Muscle of leg (tissue), 11 donors: ENCODE results near the gene BABAM2. TPM values are rescaled to one million over a fixed set of nuclear protein-coding genes. Genes with fewer than 3 reads are reported as not detected.
"Not testable (repeated sequence)": the region's sequence is repeated elsewhere in the genome, so short reads cannot be mapped to it uniquely, and the experiment has no call there.

ENCODE experiments used
- DNase-seq: peaks from one replicate; pipeline ENCODE4 v3.0.0; 2013
- H3K27ac ChIP-seq: one replicate; pipeline ENCODE4 v1.5.1; 2013; ENCODE audit warnings: mild to moderate bottlenecking, low read length, control low read depth
- H3K27me3 ChIP-seq: one replicate; pipeline ENCODE4 v1.6.1; 2013; ENCODE audit warnings: low read length; ENCODE audit not compliant: control insufficient read depth, insufficient read depth
- H3K36me3 ChIP-seq: one replicate; pipeline ENCODE4 v1.6.1; 2013; ENCODE audit warnings: low read length; ENCODE audit not compliant: control insufficient read depth, insufficient read depth
- H3K4me1 ChIP-seq: one replicate; pipeline ENCODE4 v1.6.1; 2013; ENCODE audit warnings: low read length; ENCODE audit not compliant: control insufficient read depth, insufficient read depth
- H3K4me3 ChIP-seq: one replicate; pipeline ENCODE4 v1.5.1; 2013; ENCODE audit warnings: low read length, control low read depth
- H3K9me3 ChIP-seq: replicated peaks from 2 replicates; pipeline ENCODE4 v1.6.1; 2013; ENCODE audit warnings: low read depth, low read length; ENCODE audit not compliant: control insufficient read depth
- WGBS: methylation state at CpG from one replicate; pipeline ENCODE4 v1.1.5; 2013; ENCODE audit warnings: missing lambda C conversion rate; ENCODE audit not compliant: insufficient coverage; 5-methylcytosine and 5-hydroxymethylcytosine counted together
- polyA plus RNA-seq, 8 donors: library from polyadenylated mRNA; unstranded; fragments of 120-200 nt; gene quantifications; one replicate each; pipeline versions ENCODE4 v1.2.1 to v1.2.3, GENCODE V29; 2013; ENCODE audit warnings: inconsistent platforms in 1 of 8, low replicate concordance in 1 of 8; ENCODE audit not compliant: insufficient read length in 8 of 8, insufficient read depth in 1 of 8
- total RNA-seq: library from RNA; stranded (reverse); fragments of 120-200 nt; gene quantifications from one replicate; pipeline ENCODE4 v1.2.4, GENCODE V29; 2013

Gene BABAM2
- total and polyA plus RNA-seq, 9 donors = 16.1 to 23.6 (median 21.4) TPM

GRCh38 chr2:28253543-28253942 is 363.0 kb downstream of the BABAM2 start:
- no peaks in the 10 kb centered on the region for H3K4me1 ChIP-seq
- H3K27ac ChIP-seq = no peak overlapping the region
- H3K4me3 ChIP-seq = no peak overlapping the region
- no peaks in the 10 kb centered on the region for H3K36me3 ChIP-seq
- no peaks in the 10 kb centered on the region for H3K27me3 ChIP-seq
- H3K9me3 ChIP-seq = no peaks in the 10 kb centered on the region
- DNase-seq = no peak
- 83% methylated on average over 2 of the region's 2 CpGs for WGBS

- not testable (repeated sequence) for H3K4me1 ChIP-seq, H3K9me3 ChIP-seq, H3K27me3 ChIP-seq, H3K36me3 ChIP-seq, DNase-seq, H3K4me3 ChIP-seq, H3K27ac ChIP-seq
- WGBS = 100% methylated on average over 1 of the region's 4 CpGs
These were observed 364.7 kb downstream of the BABAM2 start for GRCh38 chr2:28255231-28255630.

- H3K4me3 ChIP-seq = no peak overlapping the region
- no peak overlapping the region for H3K27ac ChIP-seq
- no peaks in the 10 kb centered on the region for H3K4me1 ChIP-seq
- WGBS = no CpG with 5 or more reads among the region's 3 CpGs
- H3K27me3 ChIP-seq = no peaks in the 10 kb centered on the region
- no peak for DNase-seq
- H3K36me3 ChIP-seq = no peaks in the 10 kb centered on the region
- peaks cover 3% of the 10 kb centered on the region for H3K9me3 ChIP-seq
These were observed 366.7 kb downstream of the BABAM2 start for GRCh38 chr2:28257182-28257581.

- H3K27ac ChIP-seq, H3K27me3 ChIP-seq, DNase-seq, H3K36me3 ChIP-seq, H3K4me3 ChIP-seq, H3K4me1 ChIP-seq, H3K9me3 ChIP-seq: not testable (repeated sequence)
- no CpG with 5 or more reads among the region's 5 CpGs for WGBS
These were observed 368.7 kb downstream of the BABAM2 start for GRCh38 chr2:28259226-28259625.

- H3K36me3 ChIP-seq = no peaks in the 10 kb centered on the region
- WGBS = 80% methylated on average over 1 of the region's 5 CpGs
- H3K27ac ChIP-seq = no peak overlapping the region
- no peaks in the 10 kb centered on the region for H3K4me1 ChIP-seq
- peaks cover 3% of the 10 kb centered on the region for H3K9me3 ChIP-seq
- no peaks in the 10 kb centered on the region for H3K27me3 ChIP-seq
- no peak overlapping the region for H3K4me3 ChIP-seq
- no peak for DNase-seq
These were observed 373.2 kb downstream of the BABAM2 start for GRCh38 chr2:28263690-28264089.

- WGBS = no CpG with 5 or more reads among the region's 1 CpG
- H3K4me1 ChIP-seq = no peaks in the 10 kb centered on the region
- DNase-seq = no peak
- H3K36me3 ChIP-seq = no peaks in the 10 kb centered on the region
- no peak overlapping the region for H3K27ac ChIP-seq
- no peaks in the 10 kb centered on the region for H3K9me3 ChIP-seq
- H3K27me3 ChIP-seq = no peaks in the 10 kb centered on the region
- no peak overlapping the region for H3K4me3 ChIP-seq
These were observed 376.8 kb downstream of the BABAM2 start for GRCh38 chr2:28267282-28267681.

- Histone ChIP-seq H3K4me3 (no peak overlapping the region), H3K27ac (no peak overlapping the region), H3K9me3 (no peaks in the 10 kb centered on the region), H3K4me1 (no peaks in the 10 kb centered on the region), H3K27me3 (no peaks in the 10 kb centered on the region), H3K36me3 (no peaks in the 10 kb centered on the region)
- no peak for DNase-seq
- 94% methylated on average over 3 of the region's 4 CpGs for WGBS
These were observed 377.9 kb downstream of the BABAM2 start for GRCh38 chr2:28268386-28268785.

- Histone ChIP-seq H3K27ac (no peak overlapping the region), H3K4me3 (no peak overlapping the region), H3K27me3 (no peaks in the 10 kb centered on the region), H3K36me3 (no peaks in the 10 kb centered on the region), H3K9me3 (no peaks in the 10 kb centered on the region), H3K4me1 (no peaks in the 10 kb centered on the region)
- WGBS = 40% methylated on average over 1 of the region's 4 CpGs
- DNase-seq = no peak
These were observed 378.7 kb downstream of the BABAM2 start for GRCh38 chr2:28269019-28269784.

- no peak for DNase-seq
- H3K4me3 ChIP-seq = no peak overlapping the region
- no CpG with 5 or more reads among the region's 6 CpGs for WGBS
- H3K9me3 ChIP-seq = no peaks in the 10 kb centered on the region
- no peak overlapping the region for H3K27ac ChIP-seq
- H3K4me1 ChIP-seq = peaks cover 3% of the 10 kb centered on the region
- no peaks in the 10 kb centered on the region for H3K36me3 ChIP-seq
- no peaks in the 10 kb centered on the region for H3K27me3 ChIP-seq
These were observed 380.1 kb downstream of the BABAM2 start for GRCh38 chr2:28270456-28271152.

- WGBS = 18% methylated on average over 1 of the region's 3 CpGs
- no peaks in the 10 kb centered on the region for H3K27me3 ChIP-seq
- no peaks in the 10 kb centered on the region for H3K9me3 ChIP-seq
- H3K4me1 ChIP-seq = peaks cover 3% of the 10 kb centered on the region
- H3K27ac ChIP-seq = no peak overlapping the region
- DNase-seq = no peak
- H3K4me3 ChIP-seq = no peak overlapping the region
- no peaks in the 10 kb centered on the region for H3K36me3 ChIP-seq
These were observed 380.8 kb downstream of the BABAM2 start for GRCh38 chr2:28271231-28271918.
